GM18517 (cell line): ENCODE measurements around the gene NUDT16L1.

ENCODE experiments used
- ATAC-seq: cut with Tn5 transposase; IDR thresholded peaks from one replicate; pipeline ENCODE4 v1.9.1; 2021; ENCODE audit warnings: mild to moderate bottlenecking, moderate library complexity; ENCODE audit not compliant: unreplicated experiment

NUDT16L1 gene

DNA sequence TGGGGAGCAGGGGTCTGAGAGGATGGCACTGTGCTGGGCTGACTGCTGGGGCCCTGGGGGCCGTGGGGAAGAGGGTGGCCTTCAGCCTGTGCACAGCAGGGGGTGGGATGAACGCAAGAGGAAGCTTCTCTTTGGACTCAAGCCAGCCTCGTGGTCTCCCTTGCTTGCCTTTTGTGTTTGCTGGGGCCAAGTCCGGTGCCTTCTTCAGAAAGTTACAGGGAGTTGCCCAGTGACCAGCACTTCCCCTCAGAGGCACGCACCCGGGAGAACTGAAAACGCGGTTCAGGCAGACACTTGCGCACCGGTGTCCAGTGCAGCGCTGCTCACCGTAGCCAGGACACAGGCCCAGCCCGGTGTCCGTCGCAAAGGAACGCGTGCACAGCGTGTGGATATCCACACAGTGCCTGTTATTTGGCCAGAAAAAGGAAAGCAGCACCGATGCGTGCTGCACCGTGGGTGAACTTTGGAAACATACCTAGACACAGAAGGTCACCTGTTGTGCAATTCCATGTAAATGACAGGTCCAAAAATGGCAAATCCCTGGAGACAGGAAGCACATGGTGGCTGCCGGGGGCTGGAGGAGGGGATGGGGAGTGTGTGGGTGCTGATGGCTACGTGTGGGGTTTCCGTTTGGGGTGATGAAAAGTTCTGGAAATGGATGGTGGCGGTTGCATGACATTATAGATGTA, 29.4 kb upstream of the NUDT16L1 start:
- no peak for ATAC-seq

DNA sequence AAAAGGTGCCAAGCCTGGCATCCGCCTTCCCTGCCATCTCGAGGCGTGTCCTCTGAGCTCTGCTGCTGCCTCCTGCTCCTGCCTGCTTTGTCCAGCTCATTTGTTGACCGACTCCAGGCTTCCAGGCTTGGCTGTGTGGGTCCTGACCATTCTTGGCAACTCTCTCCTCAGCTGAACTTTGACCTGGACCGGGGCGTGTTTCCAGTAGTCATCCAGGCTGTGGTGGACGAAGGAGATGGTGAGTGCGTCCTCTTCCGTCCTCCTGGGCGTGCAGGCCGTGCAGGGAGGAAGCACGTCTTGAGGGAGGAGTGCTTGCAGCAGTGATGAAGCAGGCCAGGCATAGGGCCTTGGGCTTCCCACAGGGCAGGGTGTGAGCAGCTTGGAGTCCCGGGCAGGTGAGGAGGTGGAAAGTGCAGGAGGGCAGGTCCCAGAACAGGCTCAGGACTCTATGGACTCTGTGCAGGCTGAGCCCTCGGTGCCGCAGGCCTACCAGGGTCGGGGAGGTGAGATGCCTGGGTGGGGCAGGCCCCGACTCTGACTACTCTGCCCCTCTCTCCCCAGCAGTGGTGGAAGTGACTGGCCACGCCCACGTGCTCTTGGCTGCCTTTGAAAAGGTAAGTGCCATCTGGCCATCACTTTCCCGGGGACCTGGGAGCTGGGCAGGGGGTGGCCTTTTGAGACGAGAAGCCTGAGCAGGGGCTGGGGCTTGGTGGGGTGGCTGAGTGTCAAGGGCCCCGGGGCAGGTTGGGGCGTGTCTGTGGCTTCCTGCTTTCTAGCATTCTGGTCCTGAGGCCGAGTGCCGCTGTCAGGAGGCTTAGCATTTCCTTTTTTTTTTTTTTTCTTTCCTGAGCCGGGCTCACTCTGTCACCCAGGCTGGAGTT, 28.6 kb upstream of the NUDT16L1 start:
- ATAC-seq, result no peak

DNA sequence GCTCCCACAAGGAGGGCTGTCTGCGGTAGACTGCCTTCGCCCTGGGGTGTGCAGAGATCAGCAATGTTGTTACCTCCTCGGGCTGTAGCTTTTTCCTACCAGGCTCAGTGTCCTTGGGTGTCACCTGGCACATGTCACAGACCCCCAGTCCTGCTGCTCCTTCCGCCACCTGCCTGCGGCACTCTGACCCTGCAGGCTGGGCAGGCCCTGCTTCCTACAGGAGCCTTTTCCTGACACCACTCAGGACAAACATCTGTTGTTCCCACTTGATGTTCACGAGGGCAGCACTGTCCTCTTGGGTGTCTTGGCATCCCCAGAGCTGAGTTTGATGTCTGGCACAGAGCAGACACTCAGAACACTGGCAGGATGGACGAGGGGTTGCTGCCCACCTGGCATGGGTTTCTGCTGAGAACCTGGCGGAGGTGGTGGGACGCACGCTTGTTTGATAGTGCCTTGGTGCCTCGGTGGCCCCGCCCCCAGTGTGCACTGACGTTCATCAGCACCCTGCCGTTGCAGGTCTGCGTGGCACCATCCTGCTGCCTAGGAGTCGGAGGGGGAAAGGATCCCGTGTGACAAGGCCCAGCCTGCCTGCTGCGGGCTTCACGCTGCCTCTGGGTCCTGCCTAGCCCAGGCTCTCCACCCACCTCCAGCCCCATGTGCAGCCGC, 26.7 kb upstream of the NUDT16L1 start:
- no peak for ATAC-seq

DNA sequence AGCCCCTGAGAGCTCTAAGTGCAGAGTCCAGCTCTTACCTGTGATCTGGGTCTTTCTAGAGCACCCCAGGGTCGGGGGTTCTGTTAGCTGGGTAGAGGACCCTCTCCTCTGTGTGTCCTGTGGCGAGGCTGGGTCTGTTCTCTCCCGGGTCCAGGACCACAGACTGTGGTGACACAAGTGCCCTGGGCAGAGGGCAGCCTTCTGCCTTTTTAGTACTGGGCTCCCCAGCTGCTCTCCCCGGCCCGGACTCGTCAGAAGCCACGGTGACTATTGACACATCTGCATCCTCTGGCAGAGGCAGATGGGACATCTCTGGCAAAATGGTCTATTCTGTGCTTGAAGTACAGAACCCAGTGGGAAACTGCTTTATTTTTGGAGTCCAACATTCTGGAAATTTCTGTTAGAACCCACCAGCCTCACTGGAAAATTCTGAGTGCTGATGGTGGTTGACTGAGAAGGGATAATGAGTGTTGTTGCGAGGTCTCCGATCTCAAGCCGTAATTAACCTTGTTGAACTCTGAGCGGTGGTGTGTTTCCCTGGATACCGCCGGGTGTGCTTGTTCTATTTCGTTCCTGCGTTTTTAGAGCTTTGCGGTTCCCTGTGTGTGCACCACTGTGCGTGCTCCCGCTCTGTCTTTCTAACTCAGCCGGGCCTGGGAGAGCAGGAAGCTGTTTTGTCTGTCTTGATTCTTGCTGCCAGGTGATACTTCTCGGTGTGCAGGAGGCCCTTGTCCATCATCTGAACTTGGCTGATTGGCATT, 26.0 kb upstream of the NUDT16L1 start:
- no peak for ATAC-seq

DNA sequence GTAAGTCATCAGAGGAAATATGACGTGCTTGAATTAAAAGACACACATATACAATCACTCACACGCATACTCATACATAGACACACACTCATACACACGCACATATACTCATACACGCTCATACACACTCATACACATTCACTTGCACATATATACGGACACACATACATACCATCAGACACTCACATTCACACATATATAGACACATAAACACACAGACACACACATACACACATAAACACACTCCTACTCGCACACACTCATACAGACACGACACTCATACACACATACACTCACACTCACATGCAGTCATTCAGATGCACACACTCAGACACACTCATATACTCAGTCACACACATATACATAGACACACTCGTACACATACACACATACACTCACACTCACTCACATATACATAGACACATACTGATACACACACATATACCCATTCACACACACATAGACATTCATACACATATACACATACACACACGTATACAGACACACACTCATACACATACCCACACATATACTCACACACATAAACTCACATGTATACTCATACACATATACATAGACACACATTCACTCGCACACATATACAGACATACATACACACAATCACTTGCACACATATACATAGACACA, 24.9 kb upstream of the NUDT16L1 start:
- ATAC-seq, result no peak

DNA sequence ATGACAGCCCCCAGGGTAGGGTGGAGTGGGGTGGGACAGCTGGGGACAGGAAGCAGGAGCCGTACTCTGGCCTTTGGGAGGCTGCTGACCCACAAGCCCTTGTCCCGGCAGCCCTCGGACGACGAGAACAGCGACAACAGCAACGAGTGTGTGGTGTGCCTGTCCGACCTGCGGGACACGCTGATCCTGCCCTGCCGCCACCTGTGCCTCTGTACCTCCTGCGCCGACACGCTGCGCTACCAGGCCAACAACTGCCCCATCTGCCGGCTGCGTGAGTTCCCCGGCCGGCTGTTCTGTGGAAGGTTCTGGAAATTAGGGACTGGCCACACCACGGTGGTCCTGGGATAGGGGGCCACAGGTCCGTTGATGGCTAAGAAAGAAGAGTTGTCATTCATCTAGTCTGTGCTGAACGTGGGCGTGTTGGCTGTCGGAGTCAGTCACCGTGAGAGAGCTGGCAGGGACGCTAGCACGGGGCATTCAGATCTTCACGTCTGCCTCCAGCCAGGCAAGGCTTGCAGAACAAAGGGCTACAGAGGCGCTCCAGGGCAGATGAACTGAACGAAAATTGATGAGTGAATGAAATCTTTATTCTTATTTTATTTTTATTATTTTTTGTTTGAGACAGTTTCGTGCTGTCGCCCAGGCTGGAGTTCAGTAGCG, 19.8 kb upstream of the NUDT16L1 start:
- no peak for ATAC-seq

DNA sequence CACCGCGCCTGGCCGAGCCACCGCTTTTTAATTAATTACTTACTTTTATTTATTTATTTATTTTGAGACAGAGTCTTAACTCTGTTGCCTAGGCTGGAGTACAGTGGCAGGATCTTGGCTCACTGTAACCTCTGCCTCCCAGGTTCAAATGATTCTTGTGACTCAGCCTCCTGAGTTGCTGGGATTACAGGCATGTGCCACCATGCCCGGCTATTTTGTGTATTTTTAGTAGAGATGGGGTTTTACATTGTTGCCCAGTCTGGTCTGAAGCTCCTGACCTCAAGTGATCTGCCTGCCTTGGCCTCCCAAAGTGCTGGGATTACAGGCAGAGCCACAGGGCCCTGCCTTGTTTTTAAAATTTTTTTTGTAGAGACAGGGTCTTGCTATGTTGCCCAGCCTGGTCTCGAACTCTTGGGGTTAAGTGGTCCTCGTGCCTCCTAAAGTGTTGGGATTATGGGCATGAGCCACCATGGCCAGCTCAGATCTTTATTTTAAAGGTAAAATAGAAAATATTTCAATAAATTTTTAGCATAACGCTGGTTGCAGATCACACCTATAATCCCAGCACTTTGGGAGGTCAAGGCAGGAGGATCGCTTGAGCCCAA, 18.3 kb upstream of the NUDT16L1 start:
- ATAC-seq, result no peak

DNA sequence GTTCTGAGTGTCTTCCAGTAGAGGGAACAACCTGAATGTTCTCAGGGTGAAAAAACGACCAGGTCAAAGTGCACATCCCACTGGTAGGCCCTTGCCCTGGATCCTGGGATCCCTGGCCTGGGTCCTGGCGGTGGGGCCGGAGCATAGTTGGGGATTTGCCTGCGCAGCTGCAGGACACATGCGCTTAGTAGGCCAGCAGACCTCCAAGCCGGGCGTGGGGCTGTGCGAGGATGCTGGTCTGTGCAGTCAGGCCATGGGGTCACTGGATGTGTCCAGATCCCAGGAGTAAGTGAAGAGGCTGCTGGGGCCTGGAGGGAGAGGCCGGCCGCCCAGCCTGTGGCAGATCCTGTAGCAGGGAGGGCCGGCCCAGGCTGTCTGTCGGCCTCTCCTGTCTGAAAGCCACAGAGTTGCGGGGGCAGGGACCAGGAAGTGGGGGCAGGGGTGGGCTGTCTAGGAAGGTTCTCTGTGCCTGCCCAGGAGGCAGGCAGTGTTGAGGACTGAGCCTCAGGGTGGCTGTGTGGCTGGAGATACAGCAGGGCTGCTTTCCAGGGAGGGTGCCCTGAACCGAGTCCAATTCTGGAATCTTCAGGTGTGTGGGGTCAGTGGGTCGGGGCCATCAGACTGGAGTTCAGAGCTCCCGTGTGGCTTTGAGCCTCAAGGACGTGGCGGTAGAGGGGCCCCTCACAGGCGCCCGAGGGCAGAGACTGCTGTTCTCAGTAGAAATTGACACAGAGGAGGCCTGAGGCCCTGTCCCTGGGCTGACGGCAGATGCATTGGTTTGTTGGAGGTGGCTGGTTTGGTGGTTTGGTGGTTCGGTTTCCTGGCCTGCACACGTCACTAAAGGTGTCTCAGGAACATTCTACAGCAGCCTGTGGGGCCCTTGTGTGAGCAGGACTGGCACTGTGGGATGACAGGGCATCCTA, 17.2 kb upstream of the NUDT16L1 start:
- no peak for ATAC-seq

DNA sequence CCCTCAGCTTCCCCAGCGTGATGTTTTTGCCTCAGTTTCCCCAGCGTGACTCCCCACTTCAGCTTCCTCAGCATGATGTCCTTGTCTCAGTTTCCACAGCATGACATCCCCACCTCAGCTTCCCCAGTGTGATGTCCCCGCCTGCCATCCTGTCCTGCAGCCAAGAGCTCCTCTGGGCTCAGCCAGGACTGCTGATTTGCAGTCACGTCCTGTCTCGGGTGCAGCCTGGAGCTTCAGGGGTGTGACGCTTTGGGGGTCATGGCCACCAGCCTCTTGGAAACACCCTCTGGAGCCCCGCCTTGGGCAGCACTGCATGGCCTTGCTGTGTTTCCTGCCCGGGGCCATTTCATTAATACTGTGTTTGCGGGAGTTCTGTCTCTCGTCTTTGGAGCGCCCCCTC, 16.5 kb upstream of the NUDT16L1 start:
- ATAC-seq, result no peak

DNA sequence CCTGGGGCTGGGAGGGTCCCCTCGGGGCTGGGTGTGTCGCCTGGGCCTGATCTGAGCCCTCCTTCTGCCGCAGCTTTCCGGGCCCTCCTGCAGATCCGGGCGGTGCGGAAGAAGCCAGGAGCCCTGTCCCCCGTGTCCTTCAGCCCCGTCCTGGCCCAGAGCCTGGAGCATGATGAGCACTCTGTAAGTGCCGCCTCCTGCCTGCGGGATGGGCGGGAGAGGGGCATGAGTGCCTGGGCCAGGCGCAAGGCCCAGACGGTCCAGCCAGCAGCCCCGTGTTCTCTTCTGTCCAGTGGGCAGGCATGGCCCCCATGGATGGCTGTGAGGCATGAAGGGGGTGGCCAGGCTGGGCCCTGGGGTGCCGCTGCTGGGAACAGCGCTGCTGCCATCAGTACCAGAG, 16.0 kb upstream of the NUDT16L1 start:
- ATAC-seq, result no peak

DNA sequence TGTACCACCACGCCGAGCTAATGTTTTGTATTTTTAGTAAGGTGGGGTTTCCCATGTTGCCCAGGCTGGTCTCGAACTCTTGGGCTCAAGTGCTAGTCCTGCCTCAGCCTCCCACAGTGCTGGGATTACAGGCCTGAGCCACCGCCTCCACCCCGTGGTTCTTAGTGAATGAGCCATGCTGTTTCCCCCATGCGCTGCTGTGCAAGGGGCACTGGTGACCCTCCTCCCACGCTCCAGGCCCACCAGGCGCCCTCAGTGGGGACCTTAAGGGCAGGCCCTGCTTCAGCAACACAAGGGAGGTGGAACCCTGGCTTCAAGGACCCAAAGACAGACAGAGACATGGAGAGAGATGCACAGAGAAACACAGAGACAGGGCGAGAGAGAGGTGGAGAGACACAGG, 15.4 kb upstream of the NUDT16L1 start:
- no peak for ATAC-seq

DNA sequence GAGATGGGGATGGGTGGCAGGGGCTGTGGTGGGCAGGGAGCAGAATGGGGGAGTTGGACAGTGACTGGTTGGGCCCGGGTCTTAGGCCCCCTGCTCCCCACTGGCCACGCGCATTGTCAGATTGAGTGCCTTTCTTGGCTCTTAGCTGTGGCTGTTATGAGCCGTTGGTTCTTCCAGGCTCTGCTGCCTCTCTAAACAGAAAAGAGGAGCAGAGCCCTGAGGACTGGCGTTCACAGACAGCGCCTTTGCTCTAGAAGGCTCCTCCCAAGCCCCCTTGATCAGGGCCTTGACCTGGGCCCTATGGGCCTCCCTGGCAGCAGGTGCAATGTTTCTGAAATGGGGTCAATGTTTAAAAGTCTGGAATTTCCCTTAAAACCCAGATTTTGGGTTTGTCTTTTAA, 14.8 kb upstream of the NUDT16L1 start:
- no peak for ATAC-seq

DNA sequence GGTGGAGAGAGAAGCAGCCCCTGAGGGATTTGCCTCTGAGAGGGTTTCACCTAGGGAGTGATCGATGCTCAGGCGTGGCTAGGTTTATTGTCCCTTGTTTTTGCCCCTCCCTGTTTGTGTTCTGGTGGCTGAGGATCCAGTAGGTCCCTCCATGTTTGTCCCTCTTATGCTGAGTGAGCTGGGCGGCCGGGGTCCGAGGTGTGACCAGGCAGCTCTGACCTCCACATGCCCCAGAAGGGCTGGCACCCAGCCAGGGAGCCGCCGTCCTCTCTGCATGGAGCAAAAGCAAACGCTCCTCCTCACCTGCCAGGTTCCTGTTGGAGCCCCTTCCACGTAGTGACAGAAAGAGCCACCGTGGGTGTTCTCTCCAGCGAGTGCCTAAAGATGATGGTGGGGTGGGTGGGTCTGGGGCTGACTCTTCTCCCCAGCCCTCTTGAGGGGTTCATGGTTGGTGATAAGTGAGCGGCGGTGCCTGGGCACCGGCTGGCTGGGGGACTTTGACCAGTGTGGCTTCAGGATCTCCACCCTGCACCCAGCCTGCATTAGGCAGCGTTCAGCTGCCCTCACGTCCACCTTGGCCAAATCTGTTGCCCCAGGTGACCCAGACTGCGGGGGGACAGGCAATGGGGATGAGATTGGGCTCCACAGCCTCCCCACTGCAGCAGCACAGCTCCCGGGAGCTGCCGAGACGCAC, 14.1 kb upstream of the NUDT16L1 start:
- ATAC-seq, result no peak

DNA sequence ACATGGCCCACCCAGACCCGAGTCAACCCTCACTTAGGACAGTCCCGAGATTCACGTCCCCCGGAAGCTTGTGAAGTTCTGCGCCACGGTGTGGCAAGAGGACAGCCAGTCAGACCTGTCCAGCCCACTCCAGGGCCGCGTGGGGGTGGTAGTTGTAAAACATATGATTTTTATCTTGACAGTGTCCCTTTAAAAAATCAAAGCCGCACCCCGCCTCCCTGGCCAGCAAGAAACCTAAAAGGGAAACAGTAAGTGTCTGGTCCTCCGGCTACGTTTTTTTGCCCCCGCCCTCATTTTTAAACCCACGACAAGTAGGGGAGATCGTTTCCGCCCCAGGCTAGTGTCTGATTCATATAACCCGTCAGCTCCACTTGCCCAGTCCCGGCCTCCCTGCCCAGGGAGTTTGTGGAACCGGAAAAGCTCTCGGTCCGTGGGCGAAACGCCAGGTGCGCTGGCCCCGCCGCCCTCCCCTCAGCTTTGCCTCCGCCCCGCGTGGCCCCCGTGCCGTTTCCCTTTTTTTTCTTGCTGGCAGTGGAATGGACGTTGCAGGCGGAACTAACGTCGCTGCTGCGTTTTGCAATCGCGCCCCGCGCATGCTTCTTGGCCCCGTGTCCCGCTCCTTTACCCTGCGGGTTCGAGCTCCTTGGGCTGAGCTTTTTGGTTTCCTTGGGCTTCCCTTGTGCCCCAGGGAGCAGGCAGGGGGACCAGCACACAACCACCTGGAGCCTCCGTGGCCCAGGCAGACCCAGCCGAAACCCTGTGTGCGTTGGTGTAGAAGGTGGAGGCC, 13.3 kb upstream of the NUDT16L1 start:
- ATAC-seq, result no peak

DNA sequence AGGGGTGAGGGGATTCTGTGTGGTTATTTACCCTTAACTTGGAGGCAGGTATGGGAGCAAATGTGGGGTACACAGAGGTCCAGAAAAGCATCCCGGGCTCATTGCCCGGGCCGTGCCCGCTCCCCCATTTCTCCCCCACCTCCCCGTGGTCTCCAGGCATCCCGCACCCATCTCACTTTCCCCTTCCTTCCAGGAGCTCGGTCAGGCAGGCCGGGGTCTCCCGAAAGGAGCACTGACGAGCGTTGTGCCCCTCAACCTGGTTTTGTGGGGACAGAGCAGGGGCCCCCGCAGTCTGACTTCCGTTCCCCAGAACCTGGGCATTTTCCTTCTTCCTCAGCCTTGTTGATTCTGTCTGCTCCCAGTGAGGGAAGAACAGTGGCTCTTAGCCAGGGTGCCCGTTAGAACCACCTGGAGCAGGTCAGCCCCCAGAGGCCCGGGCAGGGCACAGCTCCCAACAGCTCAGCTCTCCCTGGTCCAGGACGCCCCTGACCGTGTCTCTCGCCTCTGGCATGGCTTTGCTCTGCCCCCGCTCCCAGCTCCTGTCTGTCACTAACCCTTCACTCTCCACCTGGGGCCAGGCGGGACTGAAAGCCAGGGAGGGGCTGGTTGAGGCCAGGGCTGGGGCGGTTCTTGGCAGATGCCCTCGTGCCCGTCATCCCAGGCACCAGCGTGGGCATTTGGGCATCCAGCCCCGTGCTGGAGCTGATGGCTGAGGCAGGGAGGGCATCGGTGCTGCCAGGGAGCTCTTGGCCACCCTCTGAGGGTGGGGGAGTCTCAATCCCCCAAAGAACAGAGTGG, 12.5 kb upstream of the NUDT16L1 start:
- ATAC-seq, result no peak

DNA sequence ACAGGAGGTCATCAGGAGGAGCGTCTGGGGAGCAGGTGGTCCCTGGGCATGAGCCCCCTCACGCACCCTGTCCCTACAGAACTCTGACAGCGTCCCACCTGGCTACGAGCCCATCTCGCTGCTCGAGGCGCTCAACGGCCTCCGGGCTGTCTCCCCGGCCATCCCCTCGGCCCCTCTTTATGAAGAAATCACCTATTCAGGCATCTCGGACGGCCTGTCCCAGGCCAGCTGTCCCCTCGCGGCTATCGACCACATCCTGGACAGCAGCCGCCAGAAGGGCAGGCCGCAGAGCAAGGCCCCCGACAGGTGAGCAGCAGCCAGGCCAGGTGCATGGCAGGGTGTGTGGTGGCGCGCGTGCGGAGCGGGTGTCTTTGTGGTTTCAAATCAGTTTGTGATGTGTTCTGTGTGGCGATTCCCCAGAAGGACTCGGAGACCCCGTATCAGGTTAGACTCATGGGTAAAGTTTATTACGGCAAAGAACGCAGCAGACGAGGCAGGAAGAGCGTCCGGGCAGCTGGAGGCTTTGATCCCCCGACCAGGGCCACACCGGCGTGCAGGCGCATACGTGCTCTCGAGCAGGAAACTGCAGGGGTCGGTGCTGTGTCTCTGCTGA, 11.8 kb upstream of the NUDT16L1 start:
- ATAC-seq, result no peak
